Activated CD4-positive, alpha-beta T cell treated with anti-CD3 and anti-CD28 coated beads for 36 hours (primary cell): ENCODE results near the gene STK26. TPM values are rescaled to one million over a fixed set of nuclear protein-coding genes. Genes with fewer than 3 reads are reported as not detected.
"Not testable (repeated sequence)": the region's sequence is repeated elsewhere in the genome, so short reads cannot be mapped to it uniquely, and the experiment has no call there.

Experiments used
- ATAC-seq: fragments of 200-7000 bp; cut with Tn5 transposase; one replicate; pipeline ENCODE4 v1.10.0; 2021; ENCODE audit warnings: mild to moderate bottlenecking, moderate library complexity
- CTCF ChIA-PET: fragments of 350-600 bp; sonication (Branson Sonifier 250); formaldehyde crosslinking; loops from one replicate; lab custom pipeline; 2021; ENCODE audit warnings: antibody characterized with exemption; lab: Charles Lee
- POLR2A ChIA-PET: fragments of 350-600 bp; sonication (Branson Sonifier 250); formaldehyde crosslinking; loops from one replicate; lab custom pipeline; 2021; ENCODE audit warnings: antibody characterized with exemption, inconsistent platforms; lab: Charles Lee
- DNase-seq: peaks from one replicate; pipeline ENCODE4 v3.0.0-alpha.2; 2020
- H3K27ac Mint-ChIP-seq: one replicate; pipeline ENCODE4 v1.8.0; 2021; ENCODE audit warnings: mixed read lengths
- H3K27me3 Mint-ChIP-seq: one replicate; pipeline ENCODE4 v1.8.0; 2021; ENCODE audit warnings: mixed read lengths
- H3K36me3 Mint-ChIP-seq: one replicate; pipeline ENCODE4 v1.8.0; 2021; ENCODE audit warnings: low read depth, mixed read lengths
- H3K4me1 Mint-ChIP-seq: one replicate; pipeline ENCODE4 v1.8.0; 2021; ENCODE audit warnings: mixed read lengths
- H3K4me3 Mint-ChIP-seq: one replicate; pipeline ENCODE4 v1.8.0; 2021; ENCODE audit warnings: mild to moderate bottlenecking, moderate library complexity, mixed read lengths
- H3K9me3 Mint-ChIP-seq: one replicate; pipeline ENCODE4 v1.8.0; 2021; ENCODE audit warnings: low read depth, mixed read lengths
- intact Hi-C, 2 experiments: fragments of 100-400 bp; cut with DNase I in 1 of 2; cut with micrococcal nuclease in 1 of 2; formaldehyde crosslinking; loops; one replicate each; pipeline versions ENCODE4 v1.14.2 to v1.15.1; 2022 to 2024; cut with DNase I, micrococcal nuclease
- total RNA-seq, 2 experiments: library from RNA; stranded (reverse); gene quantifications; one replicate each; pipeline ENCODE4 v1.2.3, GENCODE V29; 2021

Gene STK26
- total RNA-seq = 10 to 100 TPM; 72.7 to 93.6 TPM

DNA sequence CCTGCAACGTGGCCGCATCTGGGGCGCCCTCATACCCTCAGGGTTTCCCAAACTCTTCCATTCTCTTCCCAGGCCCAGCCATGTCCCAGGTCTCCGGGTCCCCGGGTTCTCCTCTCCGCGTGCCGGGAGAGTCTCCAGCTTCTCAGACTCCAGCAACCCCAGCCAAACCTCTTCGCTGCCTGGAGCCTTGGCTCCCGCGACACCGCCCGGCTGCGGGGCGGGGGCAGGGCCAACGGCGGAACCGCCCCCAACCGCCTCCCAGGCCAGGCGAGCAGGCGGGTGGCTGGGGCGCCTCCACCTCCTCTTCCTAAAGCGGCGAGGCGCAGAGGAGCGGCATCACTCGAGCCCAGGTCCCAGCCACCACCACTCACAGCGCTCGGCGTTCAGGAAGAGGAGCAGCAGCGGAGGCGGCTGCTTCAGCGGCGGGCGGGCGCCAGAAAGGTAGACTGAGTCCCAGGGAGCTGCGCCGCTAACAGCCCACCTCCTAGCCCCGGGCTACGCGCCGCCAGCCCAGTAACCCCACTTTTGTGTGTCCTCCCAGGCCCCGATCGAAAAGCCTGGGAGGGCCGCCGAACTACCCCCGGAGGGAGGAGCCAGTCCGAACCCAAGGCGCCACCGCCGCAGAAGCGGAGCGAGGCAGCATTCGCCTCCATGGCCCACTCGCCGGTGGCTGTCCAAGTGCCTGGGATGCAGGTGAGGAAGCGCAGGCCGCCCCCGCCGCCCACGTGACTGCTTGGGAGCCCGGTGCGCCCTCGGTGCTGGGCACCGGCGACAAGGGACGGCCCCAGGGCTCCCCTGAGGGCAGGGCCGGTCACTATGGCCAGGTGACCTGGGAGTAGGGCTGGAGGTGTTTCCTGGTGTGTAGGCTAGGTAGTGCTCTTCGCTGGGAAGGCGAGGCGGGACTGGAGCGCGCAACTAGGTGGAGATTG lies at the start of gene STK26:
STK26 (plus strand) TSS at position 336 of the 929 bp plus-strand sequence; CDS start at position 652, 316 bp downstream.
- POLR2A ChIA-PET = interaction anchor here (0.6 to 1.2 kb wide), 3 partner anchors 35 to 45 kb away, joined by 3 to 15 read pairs (median 3); no protein-coding TSS in a partner anchor
- intact Hi-C loops = loop anchor here (1.0 to 10.0 kb wide), 6 partner anchors 22 to 464 kb away; partner anchors contain the start of gene MBNL3 (in 2 of the 2)
- Mint-ChIP-seq H3K27ac (peak within 1 kb of the TSS; percentile 93), H3K36me3 (peaks cover 13% of the 10 kb centered on the region), H3K4me3 (peak within 1 kb of the TSS; percentile 88), H3K27me3 (no peaks in the 10 kb centered on the region), H3K4me1 (peaks cover 30% of the 10 kb centered on the region), H3K9me3 (no peaks in the 10 kb centered on the region)
- peak; percentile 82 for ATAC-seq
- CTCF ChIA-PET = interaction anchor here (0.8 to 1.4 kb wide), 2 partner anchors 25 to 69 kb away, joined by 3 to 4 read pairs; no protein-coding TSS in a partner anchor
- DNase-seq = peak; percentile 87

DNA sequence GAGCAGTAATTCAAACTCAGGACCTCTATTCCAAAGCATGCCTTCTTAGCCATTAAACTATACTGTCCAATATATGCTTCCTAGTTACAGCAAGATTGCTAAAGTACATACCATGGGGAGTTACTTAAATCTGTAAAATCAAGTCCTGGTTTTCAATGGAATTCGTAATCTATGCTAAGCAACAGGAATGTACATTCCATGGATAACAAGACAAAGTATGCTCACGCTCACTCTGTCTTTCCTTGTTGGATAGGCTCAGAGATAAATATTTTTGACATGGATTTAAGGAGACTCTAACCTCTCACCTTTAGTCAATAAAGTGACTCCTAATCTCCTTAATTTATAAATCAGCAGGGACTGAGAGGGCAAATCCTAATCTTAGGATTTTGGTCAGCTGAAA lies 47.3 kb upstream of the STK26 start:
- intact Hi-C loops = no loop called here
- H3K4me3 Mint-ChIP-seq = no peak overlapping the region
- no peak overlapping the region for H3K27ac Mint-ChIP-seq
- no peaks in the 10 kb centered on the region for H3K27me3 Mint-ChIP-seq
- ChIA-PET POLR2A (no interaction called here), CTCF (no interaction called here)
- H3K4me1 Mint-ChIP-seq = peaks cover 16% of the 10 kb centered on the region
- H3K9me3 Mint-ChIP-seq = no peaks in the 10 kb centered on the region
- DNase-seq (no peak), ATAC-seq (no peak)
- no peaks in the 10 kb centered on the region for H3K36me3 Mint-ChIP-seq

DNA sequence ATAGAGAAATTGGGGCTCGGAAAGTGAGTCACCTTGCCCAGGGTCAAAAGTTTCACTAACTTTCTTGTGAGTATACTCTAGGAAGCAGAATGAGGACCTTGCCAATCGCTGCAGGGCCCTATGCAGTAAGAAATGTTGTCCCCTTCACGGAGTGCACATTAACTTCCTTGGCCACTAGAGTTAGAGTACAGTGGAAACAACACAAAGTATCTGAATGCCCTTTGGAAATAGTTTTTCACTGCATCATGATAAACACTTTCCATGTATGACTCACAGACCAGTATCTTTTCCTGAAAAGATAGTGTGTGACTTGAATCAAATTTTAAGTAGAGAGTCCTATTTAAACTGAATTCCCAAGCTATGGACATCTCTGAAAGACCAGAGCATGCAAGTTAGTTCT lies 45.5 kb upstream of the STK26 start:
- H3K9me3 Mint-ChIP-seq = no peaks in the 10 kb centered on the region
- intact Hi-C loops = no loop called here
- DNase-seq (peak; percentile 15), ATAC-seq (no peak)
- ChIA-PET POLR2A (interaction anchor here (0.9 kb wide), 1 partner anchor 47 kb away, joined by 15 read pairs; no protein-coding TSS in a partner anchor), CTCF (no interaction called here)
- H3K4me1 Mint-ChIP-seq = peaks cover 28% of the 10 kb centered on the region
- H3K4me3 Mint-ChIP-seq = no peak overlapping the region
- H3K27me3 Mint-ChIP-seq = no peaks in the 10 kb centered on the region
- no peaks in the 10 kb centered on the region for H3K36me3 Mint-ChIP-seq
- no peak overlapping the region for H3K27ac Mint-ChIP-seq

DNA sequence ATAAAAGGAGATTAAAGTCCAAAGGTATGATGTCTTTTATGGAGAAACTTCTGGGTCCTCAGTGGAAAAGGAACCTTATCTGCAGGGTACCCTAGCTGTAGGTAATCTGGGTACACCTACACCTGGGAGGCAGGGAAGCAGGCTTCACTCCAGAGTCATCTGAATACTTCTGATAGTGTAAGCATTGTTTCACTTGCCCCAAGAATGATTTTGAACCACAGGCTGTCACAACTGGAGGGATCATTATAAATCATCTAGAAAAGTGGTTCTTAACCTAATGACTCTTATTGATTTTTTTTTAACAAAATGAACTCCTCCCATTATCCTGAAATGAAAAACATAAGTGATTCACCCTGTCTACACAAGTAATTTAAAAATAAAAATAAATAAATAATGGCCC lies 44.0 kb upstream of the STK26 start:
- no peaks in the 10 kb centered on the region for H3K36me3 Mint-ChIP-seq
- no peaks in the 10 kb centered on the region for H3K9me3 Mint-ChIP-seq
- ChIA-PET CTCF (no interaction called here), POLR2A (interaction anchor here (0.6 kb wide), 1 partner anchor 68 kb away, joined by 3 read pairs; no protein-coding TSS in a partner anchor)
- H3K27ac Mint-ChIP-seq = no peak overlapping the region
- DNase-seq (no peak), ATAC-seq (peak; percentile 64)
- peaks cover 40% of the 10 kb centered on the region for H3K4me1 Mint-ChIP-seq
- H3K27me3 Mint-ChIP-seq = no peaks in the 10 kb centered on the region
- H3K4me3 Mint-ChIP-seq = no peak overlapping the region
- intact Hi-C loops = no loop called here

DNA sequence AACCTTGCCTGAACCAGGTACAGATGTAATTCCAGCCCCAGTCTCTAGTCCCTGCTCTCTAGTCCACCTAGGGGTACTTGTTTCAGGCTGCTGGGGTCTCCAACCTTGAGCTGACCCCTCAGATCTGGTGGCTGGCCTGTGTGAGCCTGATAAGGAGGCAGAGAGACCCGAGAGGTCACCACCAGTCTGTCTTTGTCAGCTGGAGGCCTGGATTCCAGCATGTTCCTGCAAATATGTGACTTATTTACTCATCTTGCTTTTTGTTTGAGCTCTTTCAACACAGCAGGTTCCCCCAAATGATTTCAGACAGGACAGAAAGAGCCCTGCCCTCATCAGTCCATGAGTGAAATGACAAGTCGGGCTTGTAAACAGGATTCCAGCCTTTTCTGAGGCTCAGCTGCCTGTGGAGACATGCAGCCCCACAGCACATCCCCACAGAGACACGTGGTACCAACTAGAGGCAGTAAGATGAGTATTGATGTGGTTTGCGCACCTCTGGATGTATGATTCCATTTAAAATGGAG lies 37.5 kb upstream of the STK26 start:
- H3K27ac Mint-ChIP-seq = peak overlapping the region; percentile 93
- ATAC-seq = peak; percentile 43
- H3K4me3 Mint-ChIP-seq = no peak overlapping the region
- peaks cover 2% of the 10 kb centered on the region for H3K9me3 Mint-ChIP-seq
- POLR2A ChIA-PET = interaction anchor here (1.0 kb wide), 1 partner anchor 18 kb away, joined by 4 read pairs; no protein-coding TSS in a partner anchor
- CTCF ChIA-PET = interaction anchor here (1.4 kb wide), 1 partner anchor 24 kb away, joined by 4 read pairs; no protein-coding TSS in a partner anchor
- no peaks in the 10 kb centered on the region for H3K27me3 Mint-ChIP-seq
- peaks cover 67% of the 10 kb centered on the region for H3K4me1 Mint-ChIP-seq
- intact Hi-C loops = loop anchor here (2.0 to 10.0 kb wide), 4 partner anchors 15 to 229 kb away; partner anchors contain the start of genes RAP2C (in 1 of the 2) and STK26 (in 1 of the 2)
- DNase-seq = peak; percentile 35
- peaks cover 2% of the 10 kb centered on the region for H3K36me3 Mint-ChIP-seq

DNA sequence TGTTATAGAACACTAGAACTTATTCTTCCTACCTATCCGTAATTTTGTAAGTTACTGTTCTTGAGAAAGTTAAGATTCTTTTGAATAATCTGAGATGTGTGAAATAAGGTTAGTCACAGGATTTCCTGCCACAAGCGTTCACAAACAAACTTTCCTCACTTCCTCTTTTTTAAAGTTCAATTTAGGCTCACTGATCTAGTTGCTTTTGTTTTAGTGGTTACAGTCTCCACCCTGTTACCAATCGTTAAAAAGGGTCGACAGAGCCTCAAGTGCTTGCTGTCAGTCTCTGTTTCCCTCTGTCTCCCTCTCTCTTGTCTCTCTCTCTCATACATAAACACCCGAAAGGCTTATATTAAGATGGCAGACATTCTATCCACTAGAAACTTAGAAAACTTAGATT lies 35.9 kb upstream of the STK26 start:
- intact Hi-C loops = loop anchor here (2.0 to 10.0 kb wide), 4 partner anchors 14 to 228 kb away; partner anchors contain the start of genes RAP2C (in 1 of the 2) and STK26 (in 1 of the 2)
- H3K27me3 Mint-ChIP-seq = no peaks in the 10 kb centered on the region
- DNase-seq (no peak), ATAC-seq (peak; percentile 76)
- H3K4me3 Mint-ChIP-seq = peak overlapping the region; percentile 54
- peaks cover 62% of the 10 kb centered on the region for H3K4me1 Mint-ChIP-seq
- H3K9me3 Mint-ChIP-seq = peaks cover 2% of the 10 kb centered on the region
- peak overlapping the region; percentile 92 for H3K27ac Mint-ChIP-seq
- ChIA-PET CTCF (no interaction called here), POLR2A (no interaction called here)
- peaks cover 2% of the 10 kb centered on the region for H3K36me3 Mint-ChIP-seq

DNA sequence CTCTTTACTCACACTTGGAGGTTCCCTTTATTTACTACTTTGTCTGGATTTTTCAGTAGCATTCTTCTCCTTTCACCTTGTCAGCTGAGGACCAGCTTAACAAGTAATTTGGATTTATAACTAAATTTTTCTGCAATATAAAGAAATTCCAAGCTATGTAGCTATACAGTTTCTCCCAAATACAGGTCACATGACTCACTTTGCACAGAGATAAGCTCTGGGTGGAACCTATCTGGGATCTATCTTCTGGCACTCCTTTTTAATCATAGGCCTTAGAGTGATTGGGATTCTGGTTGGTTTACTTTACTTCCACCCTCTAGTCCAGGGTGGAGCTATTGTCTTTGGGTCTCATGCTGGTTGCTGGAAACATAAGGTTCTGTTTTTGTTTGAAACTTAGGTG lies 34.9 kb upstream of the STK26 start:
- intact Hi-C loops = loop anchor here in 1 of 2 experiments (10.0 kb wide), 1 partner anchor 227 kb away; the partner anchor contains the start of gene RAP2C
- Mint-ChIP-seq H3K4me1 (peaks cover 52% of the 10 kb centered on the region), H3K4me3 (no peak overlapping the region), H3K27ac (peak overlapping the region; percentile 60), H3K27me3 (no peaks in the 10 kb centered on the region), H3K36me3 (peaks cover 2% of the 10 kb centered on the region), H3K9me3 (peaks cover 2% of the 10 kb centered on the region)
- DNase-seq (no peak), ATAC-seq (no peak)
- ChIA-PET POLR2A (interaction anchor here (0.9 kb wide), 1 partner anchor 36 kb away, joined by 3 read pairs; no protein-coding TSS in a partner anchor), CTCF (no interaction called here)

GRCh38 chrX:132001127-132001526 lies 22.0 kb upstream of the STK26 start:
- CTCF ChIA-PET = no interaction called here
- ATAC-seq = peak; percentile 97
- intact Hi-C loops = loop anchor here in 1 of 2 experiments (2.0 kb wide), 2 partner anchors 14 to 22 kb away; partner anchors contain the start of gene STK26
- H3K4me3 Mint-ChIP-seq = no peak overlapping the region
- H3K27me3 Mint-ChIP-seq = no peaks in the 10 kb centered on the region
- H3K9me3 Mint-ChIP-seq = no peaks in the 10 kb centered on the region
- peak; percentile 50 for DNase-seq
- no peaks in the 10 kb centered on the region for H3K36me3 Mint-ChIP-seq
- peaks cover 33% of the 10 kb centered on the region for H3K4me1 Mint-ChIP-seq
- peak overlapping the region; percentile 67 for H3K27ac Mint-ChIP-seq
- POLR2A ChIA-PET = interaction anchor here (0.6 kb wide), 1 partner anchor 11 kb away, joined by 5 read pairs; no protein-coding TSS in a partner anchor

DNA sequence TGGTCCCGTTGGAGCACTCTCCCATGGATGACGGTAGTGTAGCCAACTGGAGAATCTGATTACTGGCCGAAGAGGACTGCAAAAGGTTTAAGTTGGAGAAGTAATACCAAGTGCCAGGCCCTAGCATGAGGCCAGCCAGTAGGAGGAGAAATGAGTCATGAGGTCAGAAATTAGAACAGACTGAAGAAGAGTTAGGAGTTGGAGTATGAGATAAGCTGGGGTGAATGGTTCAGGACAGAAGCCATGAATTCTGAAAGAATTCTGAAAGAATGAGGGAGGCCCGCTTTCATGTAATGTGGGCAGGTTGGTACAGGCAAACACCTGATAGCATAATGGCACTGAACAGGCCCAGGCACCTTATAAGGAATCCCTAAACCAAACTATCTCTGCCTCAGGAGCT lies 18.4 kb upstream of the STK26 start:
- Mint-ChIP-seq H3K27ac (no peak overlapping the region), H3K9me3 (no peaks in the 10 kb centered on the region), H3K36me3 (no peaks in the 10 kb centered on the region), H3K27me3 (no peaks in the 10 kb centered on the region), H3K4me3 (no peak overlapping the region), H3K4me1 (peaks cover 35% of the 10 kb centered on the region)
- ChIA-PET POLR2A (no interaction called here), CTCF (interaction anchor here (1.2 kb wide), 1 partner anchor 13 kb away, joined by 5 read pairs; no protein-coding TSS in a partner anchor)
- peak; percentile 46 for ATAC-seq
- DNase-seq = no peak
- intact Hi-C loops = no loop called here

DNA sequence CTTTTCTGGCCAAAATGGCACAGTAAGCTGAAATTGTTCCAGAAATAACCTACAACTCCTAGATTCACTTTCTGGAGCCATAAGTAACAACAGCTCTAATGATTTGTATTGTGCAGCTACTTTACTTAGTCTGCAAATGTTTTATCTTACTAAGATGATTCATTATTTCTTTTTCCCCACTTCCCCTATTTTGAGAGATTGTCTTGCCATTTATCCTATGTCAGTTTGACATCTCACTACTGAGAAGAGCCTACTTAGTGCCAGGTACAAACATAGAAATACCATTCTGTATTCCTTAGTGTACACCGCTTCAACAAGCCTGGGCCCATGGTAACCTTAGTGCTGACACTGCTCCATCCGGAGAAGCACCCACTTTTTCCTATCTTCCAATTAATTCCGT lies 13.8 kb upstream of the STK26 start:
- ATAC-seq = no peak
- H3K27me3 Mint-ChIP-seq = no peaks in the 10 kb centered on the region
- no peak for DNase-seq
- intact Hi-C loops = no loop called here
- no peaks in the 10 kb centered on the region for H3K36me3 Mint-ChIP-seq
- H3K9me3 Mint-ChIP-seq = no peaks in the 10 kb centered on the region
- no peak overlapping the region for H3K27ac Mint-ChIP-seq
- ChIA-PET CTCF (interaction anchor here (0.6 to 1.3 kb wide), 4 partner anchors 8 to 622 kb away, joined by 3 to 4 read pairs (median 4); no protein-coding TSS in a partner anchor), POLR2A (no interaction called here)
- H3K4me1 Mint-ChIP-seq = peaks cover 13% of the 10 kb centered on the region
- no peak overlapping the region for H3K4me3 Mint-ChIP-seq

DNA sequence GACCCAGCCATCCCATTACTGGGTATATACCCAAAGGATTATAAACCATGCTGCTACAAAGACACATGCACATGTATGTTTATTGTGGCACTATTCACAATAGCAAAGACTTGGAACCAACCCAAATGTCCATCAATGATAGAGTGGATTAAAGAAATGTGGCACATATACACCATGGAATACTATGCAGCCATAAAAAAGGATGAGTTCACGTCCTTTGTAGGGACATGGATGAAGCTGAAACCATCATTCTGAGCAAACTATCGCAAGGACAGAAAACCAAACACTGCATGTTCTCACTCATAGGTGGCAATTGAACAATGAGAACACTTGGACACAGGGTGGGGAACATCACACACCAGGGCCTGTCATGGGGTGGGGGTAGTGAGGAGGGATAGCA lies 12.9 kb upstream of the STK26 start:
- CTCF ChIA-PET = interaction anchor here (0.6 kb wide), 1 partner anchor 621 kb away, joined by 3 read pairs; no protein-coding TSS in a partner anchor
- H3K27ac Mint-ChIP-seq, intact Hi-C loops, H3K4me1 Mint-ChIP-seq, H3K27me3 Mint-ChIP-seq, POLR2A ChIA-PET, H3K9me3 Mint-ChIP-seq, H3K36me3 Mint-ChIP-seq, H3K4me3 Mint-ChIP-seq, DNase-seq, ATAC-seq: not testable (repeated sequence)
